Measurements from ENCODE around the gene TRIM61.
"Not testable (repeated sequence)": the region's sequence is repeated elsewhere in the genome, so short reads cannot be mapped to it uniquely, and the experiment has no call there.

DNA sequence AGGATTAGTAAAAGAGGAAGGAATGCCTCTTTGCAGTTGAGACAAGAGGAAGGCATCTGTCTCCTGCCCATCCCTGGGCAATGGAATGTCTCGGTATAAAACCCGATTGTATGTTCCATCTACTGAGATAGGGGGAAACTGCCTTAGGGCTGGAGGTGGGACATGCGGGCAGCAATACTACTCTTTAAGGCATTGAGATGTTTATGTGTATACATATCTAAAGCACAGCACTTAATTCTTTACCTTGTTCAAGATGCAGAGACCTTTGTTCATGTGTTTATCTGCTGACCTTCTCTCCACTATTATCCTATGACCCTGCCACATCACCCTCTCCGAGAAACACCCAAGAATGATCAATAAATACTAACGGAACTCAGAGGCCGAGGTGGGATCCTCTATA lies 18.7 kb upstream of the TRIM61 start:
- TF ChIP-seq, protein P1, sequence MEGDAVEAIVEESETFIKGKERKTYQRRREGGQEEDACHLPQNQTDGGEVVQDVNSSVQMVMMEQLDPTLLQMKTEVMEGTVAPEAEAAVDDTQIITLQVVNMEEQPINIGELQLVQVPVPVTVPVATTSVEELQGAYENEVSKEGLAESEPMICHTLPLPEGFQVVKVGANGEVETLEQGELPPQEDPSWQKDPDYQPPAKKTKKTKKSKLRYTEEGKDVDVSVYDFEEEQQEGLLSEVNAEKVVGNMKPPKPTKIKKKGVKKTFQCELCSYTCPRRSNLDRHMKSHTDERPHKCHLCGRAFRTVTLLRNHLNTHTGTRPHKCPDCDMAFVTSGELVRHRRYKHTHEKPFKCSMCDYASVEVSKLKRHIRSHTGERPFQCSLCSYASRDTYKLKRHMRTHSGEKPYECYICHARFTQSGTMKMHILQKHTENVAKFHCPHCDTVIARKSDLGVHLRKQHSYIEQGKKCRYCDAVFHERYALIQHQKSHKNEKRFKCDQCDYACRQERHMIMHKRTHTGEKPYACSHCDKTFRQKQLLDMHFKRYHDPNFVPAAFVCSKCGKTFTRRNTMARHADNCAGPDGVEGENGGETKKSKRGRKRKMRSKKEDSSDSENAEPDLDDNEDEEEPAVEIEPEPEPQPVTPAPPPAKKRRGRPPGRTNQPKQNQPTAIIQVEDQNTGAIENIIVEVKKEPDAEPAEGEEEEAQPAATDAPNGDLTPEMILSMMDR (IDR thresholded peaks at IDR 0.05): not testable (repeated sequence)
- not testable (repeated sequence) for TF ChIP-seq POLR2A (IDR thresholded peaks at IDR 0.05)
